ENCODE results near the gene TM4SF1.

Gene TM4SF1

DNA sequence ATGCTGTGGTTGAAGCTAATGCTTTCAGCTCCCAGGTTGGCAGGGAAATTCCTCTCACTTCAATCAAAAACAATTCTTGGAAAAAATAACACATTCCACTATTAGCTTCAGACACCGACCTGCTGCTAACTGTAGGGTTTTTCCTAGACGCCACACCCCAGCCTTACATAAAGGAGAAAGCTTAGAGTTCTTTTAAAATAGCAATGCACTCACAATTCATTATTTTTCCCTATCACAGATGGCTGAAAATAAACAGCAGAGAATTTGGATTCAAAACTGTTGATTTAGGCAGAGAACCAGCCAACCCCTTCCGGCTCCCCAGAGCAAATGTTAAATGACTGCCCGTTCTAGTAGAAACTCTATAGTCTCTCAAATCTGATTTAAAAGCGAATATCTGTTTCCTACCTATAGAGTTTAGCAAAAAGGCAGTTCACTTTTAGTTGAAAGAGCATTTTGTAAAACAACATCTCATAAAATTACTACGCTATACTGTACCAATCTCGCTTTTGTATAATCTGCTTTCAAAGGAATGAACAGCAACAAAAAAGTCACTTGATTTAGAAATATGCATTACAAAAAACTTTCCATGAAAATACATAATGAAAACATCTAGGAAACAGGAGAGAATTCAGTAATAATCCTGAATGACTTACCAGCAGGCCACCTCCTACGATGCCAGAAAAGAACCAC lies 586 bp downstream of the TM4SF1 start:
- ATAC-seq: peak; percentile 24
- TF ChIP-seq, protein P1, sequence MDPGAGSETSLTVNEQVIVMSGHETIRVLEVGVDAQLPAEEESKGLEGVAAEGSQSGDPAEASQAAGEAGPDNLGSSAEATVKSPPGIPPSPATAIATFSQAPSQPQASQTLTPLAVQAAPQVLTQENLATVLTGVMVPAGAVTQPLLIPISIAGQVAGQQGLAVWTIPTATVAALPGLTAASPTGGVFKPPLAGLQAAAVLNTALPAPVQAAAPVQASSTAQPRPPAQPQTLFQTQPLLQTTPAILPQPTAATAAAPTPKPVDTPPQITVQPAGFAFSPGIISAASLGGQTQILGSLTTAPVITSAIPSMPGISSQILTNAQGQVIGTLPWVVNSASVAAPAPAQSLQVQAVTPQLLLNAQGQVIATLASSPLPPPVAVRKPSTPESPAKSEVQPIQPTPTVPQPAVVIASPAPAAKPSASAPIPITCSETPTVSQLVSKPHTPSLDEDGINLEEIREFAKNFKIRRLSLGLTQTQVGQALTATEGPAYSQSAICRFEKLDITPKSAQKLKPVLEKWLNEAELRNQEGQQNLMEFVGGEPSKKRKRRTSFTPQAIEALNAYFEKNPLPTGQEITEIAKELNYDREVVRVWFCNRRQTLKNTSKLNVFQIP (CRISPR knock-in tag; IDR thresholded peaks at IDR 0.05; ENCODE audit: borderline replicate concordance, low read depth): 0 out of 2 replicates have a peak, but pooled peaks have one; percentile 22
- TF ChIP-seq, protein P2, sequence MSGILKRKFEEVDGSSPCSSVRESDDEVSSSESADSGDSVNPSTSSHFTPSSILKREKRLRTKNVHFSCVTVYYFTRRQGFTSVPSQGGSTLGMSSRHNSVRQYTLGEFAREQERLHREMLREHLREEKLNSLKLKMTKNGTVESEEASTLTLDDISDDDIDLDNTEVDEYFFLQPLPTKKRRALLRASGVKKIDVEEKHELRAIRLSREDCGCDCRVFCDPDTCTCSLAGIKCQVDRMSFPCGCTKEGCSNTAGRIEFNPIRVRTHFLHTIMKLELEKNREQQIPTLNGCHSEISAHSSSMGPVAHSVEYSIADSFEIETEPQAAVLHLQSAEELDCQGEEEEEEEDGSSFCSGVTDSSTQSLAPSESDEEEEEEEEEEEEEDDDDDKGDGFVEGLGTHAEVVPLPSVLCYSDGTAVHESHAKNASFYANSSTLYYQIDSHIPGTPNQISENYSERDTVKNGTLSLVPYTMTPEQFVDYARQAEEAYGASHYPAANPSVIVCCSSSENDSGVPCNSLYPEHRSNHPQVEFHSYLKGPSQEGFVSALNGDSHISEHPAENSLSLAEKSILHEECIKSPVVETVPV (CRISPR knock-in tag; IDR thresholded peaks at IDR 0.05): no peak
- TF ChIP-seq ZNF70 (CRISPR knock-in tag; IDR thresholded peaks at IDR 0.05) (no peak), ZNF565 (CRISPR knock-in tag; conservative IDR thresholded peaks at IDR 0.05; ENCODE audit: low read depth) (no peak), ISL1 (CRISPR knock-in tag; IDR thresholded peaks at IDR 0.05) (peak; percentile 74), ESRRG (CRISPR knock-in tag; IDR thresholded peaks at IDR 0.05) (no peak), CSDC2 (CRISPR knock-in tag; IDR thresholded peaks at IDR 0.05) (no peak), RARB (CRISPR knock-in tag; IDR thresholded peaks at IDR 0.05) (no peak), SNAI2 (CRISPR knock-in tag; IDR thresholded peaks at IDR 0.05) (no peak)
- TF ChIP-seq, protein P3, sequence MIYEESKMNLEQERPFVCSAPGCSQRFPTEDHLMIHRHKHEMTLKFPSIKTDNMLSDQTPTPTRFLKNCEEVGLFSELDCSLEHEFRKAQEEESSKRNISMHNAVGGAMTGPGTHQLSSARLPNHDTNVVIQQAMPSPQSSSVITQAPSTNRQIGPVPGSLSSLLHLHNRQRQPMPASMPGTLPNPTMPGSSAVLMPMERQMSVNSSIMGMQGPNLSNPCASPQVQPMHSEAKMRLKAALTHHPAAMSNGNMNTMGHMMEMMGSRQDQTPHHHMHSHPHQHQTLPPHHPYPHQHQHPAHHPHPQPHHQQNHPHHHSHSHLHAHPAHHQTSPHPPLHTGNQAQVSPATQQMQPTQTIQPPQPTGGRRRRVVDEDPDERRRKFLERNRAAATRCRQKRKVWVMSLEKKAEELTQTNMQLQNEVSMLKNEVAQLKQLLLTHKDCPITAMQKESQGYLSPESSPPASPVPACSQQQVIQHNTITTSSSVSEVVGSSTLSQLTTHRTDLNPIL (CRISPR knock-in tag; IDR thresholded peaks at IDR 0.05; ENCODE audit: low read depth): no peak
- TF ChIP-seq, protein P4, sequence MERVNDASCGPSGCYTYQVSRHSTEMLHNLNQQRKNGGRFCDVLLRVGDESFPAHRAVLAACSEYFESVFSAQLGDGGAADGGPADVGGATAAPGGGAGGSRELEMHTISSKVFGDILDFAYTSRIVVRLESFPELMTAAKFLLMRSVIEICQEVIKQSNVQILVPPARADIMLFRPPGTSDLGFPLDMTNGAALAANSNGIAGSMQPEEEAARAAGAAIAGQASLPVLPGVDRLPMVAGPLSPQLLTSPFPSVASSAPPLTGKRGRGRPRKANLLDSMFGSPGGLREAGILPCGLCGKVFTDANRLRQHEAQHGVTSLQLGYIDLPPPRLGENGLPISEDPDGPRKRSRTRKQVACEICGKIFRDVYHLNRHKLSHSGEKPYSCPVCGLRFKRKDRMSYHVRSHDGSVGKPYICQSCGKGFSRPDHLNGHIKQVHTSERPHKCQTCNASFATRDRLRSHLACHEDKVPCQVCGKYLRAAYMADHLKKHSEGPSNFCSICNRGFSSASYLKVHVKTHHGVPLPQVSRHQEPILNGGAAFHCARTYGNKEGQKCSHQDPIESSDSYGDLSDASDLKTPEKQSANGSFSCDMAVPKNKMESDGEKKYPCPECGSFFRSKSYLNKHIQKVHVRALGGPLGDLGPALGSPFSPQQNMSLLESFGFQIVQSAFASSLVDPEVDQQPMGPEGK (CRISPR knock-in tag; IDR thresholded peaks at IDR 0.05; ENCODE audit: borderline replicate concordance): no peak

DNA sequence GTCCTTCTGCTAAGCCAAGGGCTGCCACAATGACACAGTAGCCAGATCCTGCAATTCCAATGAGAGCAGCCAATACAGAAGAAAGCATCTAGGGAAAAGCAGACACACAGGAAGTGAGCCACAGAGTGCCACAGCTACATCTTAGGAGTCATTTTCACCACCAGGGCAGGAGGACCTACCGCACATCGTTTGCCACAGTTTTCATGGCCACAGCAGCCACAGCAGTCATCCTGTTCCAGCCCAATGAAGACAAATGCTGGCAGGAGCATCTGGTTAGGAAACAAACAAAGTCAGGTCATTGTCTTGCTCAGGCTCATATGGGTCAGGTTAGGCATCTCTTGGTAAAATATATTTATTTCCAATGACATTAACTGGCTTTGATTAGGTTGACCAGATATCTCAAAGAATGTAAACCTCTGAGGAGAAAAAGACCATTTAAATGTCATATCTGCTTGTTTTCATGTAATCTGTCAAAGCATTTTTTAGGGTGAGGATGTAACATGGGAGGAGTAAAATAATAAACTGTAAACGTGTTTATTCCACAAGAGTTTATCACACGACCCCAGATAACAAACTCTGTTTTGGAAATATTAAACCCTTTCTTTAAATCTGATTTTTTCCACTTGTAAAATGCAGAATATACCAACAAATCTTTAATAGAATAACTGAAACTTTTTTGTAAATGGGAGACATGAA lies 1.8 kb downstream of the TM4SF1 start:
- no peak for ATAC-seq
- no peak for TF ChIP-seq TCF4 (CRISPR knock-in tag; IDR thresholded peaks at IDR 0.05; ENCODE audit: borderline replicate concordance)
- no peak for TF ChIP-seq ARNTL (CRISPR knock-in tag; IDR thresholded peaks at IDR 0.05; ENCODE audit: borderline replicate concordance, low read depth)
- TF ChIP-seq SNAI2 (CRISPR knock-in tag; IDR thresholded peaks at IDR 0.05): no peak
- no peak for TF ChIP-seq ZFP30 (CRISPR knock-in tag; IDR thresholded peaks at IDR 0.05)
- TF ChIP-seq, protein P1 (CRISPR knock-in tag; IDR thresholded peaks at IDR 0.05; ENCODE audit: borderline replicate concordance, low read depth): no peak
- no peak for TF ChIP-seq CSDC2 (CRISPR knock-in tag; IDR thresholded peaks at IDR 0.05)
- no peak for TF ChIP-seq ISL1 (CRISPR knock-in tag; IDR thresholded peaks at IDR 0.05)
- no peak for TF ChIP-seq TOX (CRISPR knock-in tag; IDR thresholded peaks at IDR 0.05; ENCODE audit: borderline replicate concordance)
- TF ChIP-seq BACH2 (CRISPR knock-in tag; IDR thresholded peaks at IDR 0.05; ENCODE audit: borderline replicate concordance): no peak
- no peak for TF ChIP-seq GLIS3 (CRISPR knock-in tag; IDR thresholded peaks at IDR 0.05)
- TF ChIP-seq, protein P4 (CRISPR knock-in tag; IDR thresholded peaks at IDR 0.05; ENCODE audit: borderline replicate concordance): no peak
